ENCODE results near the gene NKIRAS1.
A peak's percentile ranks its signal among the peaks of the same experiment; 100 is the strongest.

Gene NKIRAS1

GRCh38 chr3:23915537-23916108, 1.2 kb downstream of the NKIRAS1 start (continued):
- no peak for TF ChIP-seq TSHZ1 (tag by site-specific recombination; IDR thresholded peaks at IDR 0.05; ENCODE audit: borderline replicate concordance)
- TF ChIP-seq PRDM6 (tag by site-specific recombination; IDR thresholded peaks at IDR 0.05) = no peak
- TF ChIP-seq ZBTB8A (tag by site-specific recombination; IDR thresholded peaks at IDR 0.05) = 0 out of 2 replicates have a peak, but pooled peaks have one; percentile 10
- no peak for TF ChIP-seq MYNN (tag by site-specific recombination; IDR thresholded peaks at IDR 0.05; ENCODE audit: borderline replicate concordance)
- no peak for TF ChIP-seq ZNF785 (tag by site-specific recombination; IDR thresholded peaks at IDR 0.05)
- TF ChIP-seq ZNF174 (tag by site-specific recombination; IDR thresholded peaks at IDR 0.05) = no peak
- TF ChIP-seq, protein P1, sequence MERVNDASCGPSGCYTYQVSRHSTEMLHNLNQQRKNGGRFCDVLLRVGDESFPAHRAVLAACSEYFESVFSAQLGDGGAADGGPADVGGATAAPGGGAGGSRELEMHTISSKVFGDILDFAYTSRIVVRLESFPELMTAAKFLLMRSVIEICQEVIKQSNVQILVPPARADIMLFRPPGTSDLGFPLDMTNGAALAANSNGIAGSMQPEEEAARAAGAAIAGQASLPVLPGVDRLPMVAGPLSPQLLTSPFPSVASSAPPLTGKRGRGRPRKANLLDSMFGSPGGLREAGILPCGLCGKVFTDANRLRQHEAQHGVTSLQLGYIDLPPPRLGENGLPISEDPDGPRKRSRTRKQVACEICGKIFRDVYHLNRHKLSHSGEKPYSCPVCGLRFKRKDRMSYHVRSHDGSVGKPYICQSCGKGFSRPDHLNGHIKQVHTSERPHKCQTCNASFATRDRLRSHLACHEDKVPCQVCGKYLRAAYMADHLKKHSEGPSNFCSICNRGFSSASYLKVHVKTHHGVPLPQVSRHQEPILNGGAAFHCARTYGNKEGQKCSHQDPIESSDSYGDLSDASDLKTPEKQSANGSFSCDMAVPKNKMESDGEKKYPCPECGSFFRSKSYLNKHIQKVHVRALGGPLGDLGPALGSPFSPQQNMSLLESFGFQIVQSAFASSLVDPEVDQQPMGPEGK (tag by site-specific recombination; IDR thresholded peaks at IDR 0.05) = 0 out of 2 replicates have a peak, but pooled peaks have one; percentile 32
- TF ChIP-seq ZNF350 (tag by site-specific recombination; IDR thresholded peaks at IDR 0.05) = no peak
- TF ChIP-seq ZNF549 (tag by site-specific recombination; IDR thresholded peaks at IDR 0.05) = no peak
- TF ChIP-seq ZNF514 (tag by site-specific recombination; IDR thresholded peaks at IDR 0.05) = no peak
- no peak for TF ChIP-seq ZNF521 (tag by site-specific recombination; IDR thresholded peaks at IDR 0.05)
- TF ChIP-seq ZNF211 (tag by site-specific recombination; IDR thresholded peaks at IDR 0.05; ENCODE audit: low read depth) = no peak
- no peak for TF ChIP-seq ZNF530 (tag by site-specific recombination; IDR thresholded peaks at IDR 0.05; ENCODE audit: low read depth)
- TF ChIP-seq ZSCAN30 (tag by site-specific recombination; IDR thresholded peaks at IDR 0.05) = no peak
- TF ChIP-seq ZNF121 (tag by site-specific recombination; IDR thresholded peaks at IDR 0.05) = no peak
- TF ChIP-seq ZNF26 (tag by site-specific recombination; IDR thresholded peaks at IDR 0.05) = no peak
- no peak for TF ChIP-seq ZBTB49 (tag by site-specific recombination; IDR thresholded peaks at IDR 0.05; ENCODE audit: low read depth)
- TF ChIP-seq YY1 (tag by site-specific recombination; IDR thresholded peaks at IDR 0.05) = peak; percentile 50; the same call in 1 of the 2 replicates
- 0 out of 2 replicates have a peak, but pooled peaks have one; percentile 10 for TF ChIP-seq PRDM4 (tag by site-specific recombination; IDR thresholded peaks at IDR 0.05)
- no peak for TF ChIP-seq ZFHX2 (tag by site-specific recombination; conservative IDR thresholded peaks at IDR 0.05)
- peak; percentile 89 for TF ChIP-seq ZNF366 (tag by site-specific recombination; conservative IDR thresholded peaks at IDR 0.05)
- TF ChIP-seq HOXC10 (CRISPR knock-in tag; IDR thresholded peaks at IDR 0.05) = no peak
- no peak for TF ChIP-seq ZNF146 (tag by site-specific recombination; IDR thresholded peaks at IDR 0.05)
- TF ChIP-seq, protein P2, sequence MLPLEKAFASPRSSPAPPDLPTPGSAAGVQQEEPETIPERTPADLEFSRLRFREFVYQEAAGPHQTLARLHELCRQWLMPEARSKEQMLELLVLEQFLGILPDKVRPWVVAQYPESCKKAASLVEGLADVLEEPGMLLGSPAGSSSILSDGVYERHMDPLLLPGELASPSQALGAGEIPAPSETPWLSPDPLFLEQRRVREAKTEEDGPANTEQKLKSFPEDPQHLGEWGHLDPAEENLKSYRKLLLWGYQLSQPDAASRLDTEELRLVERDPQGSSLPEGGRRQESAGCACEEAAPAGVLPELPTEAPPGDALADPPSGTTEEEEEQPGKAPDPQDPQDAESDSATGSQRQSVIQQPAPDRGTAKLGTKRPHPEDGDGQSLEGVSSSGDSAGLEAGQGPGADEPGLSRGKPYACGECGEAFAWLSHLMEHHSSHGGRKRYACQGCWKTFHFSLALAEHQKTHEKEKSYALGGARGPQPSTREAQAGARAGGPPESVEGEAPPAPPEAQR (tag by site-specific recombination; IDR thresholded peaks at IDR 0.05) = no peak
- TF ChIP-seq ZNF548 (tag by site-specific recombination; IDR thresholded peaks at IDR 0.05) = no peak
